IPS-15b (cell line): Measurements from ENCODE around the gene BSCL2.
"Not testable (repeated sequence)": the region's sequence is repeated elsewhere in the genome, so short reads cannot be mapped to it uniquely, and the experiment has no call there.

Source experiments
- H3K27me3 ChIP-seq: one replicate; pipeline ENCODE4 v1.6.1; 2013; ENCODE audit warnings: low read length; ENCODE audit not compliant: control insufficient read depth, insufficient read depth
- H3K36me3 ChIP-seq: one replicate; pipeline ENCODE4 v1.6.1; 2013; ENCODE audit warnings: low read length; ENCODE audit not compliant: control insufficient read depth, insufficient read depth
- H3K4me1 ChIP-seq: one replicate; pipeline ENCODE4 v1.6.1; 2013; ENCODE audit warnings: mild to moderate bottlenecking, low read length; ENCODE audit not compliant: control insufficient read depth, insufficient read depth
- H3K4me3 ChIP-seq: one replicate; pipeline ENCODE4 v1.5.1; 2013; ENCODE audit warnings: low read depth, low read length
- H3K9ac ChIP-seq: one replicate; pipeline ENCODE4 v1.6.1; 2013; ENCODE audit warnings: low read depth, mild to moderate bottlenecking, low read length
- H3K9me3 ChIP-seq: one replicate; pipeline ENCODE4 v1.6.1; 2013; ENCODE audit warnings: mild to moderate bottlenecking, low read length; ENCODE audit not compliant: control insufficient read depth, insufficient read depth

The BSCL2 gene

DNA sequence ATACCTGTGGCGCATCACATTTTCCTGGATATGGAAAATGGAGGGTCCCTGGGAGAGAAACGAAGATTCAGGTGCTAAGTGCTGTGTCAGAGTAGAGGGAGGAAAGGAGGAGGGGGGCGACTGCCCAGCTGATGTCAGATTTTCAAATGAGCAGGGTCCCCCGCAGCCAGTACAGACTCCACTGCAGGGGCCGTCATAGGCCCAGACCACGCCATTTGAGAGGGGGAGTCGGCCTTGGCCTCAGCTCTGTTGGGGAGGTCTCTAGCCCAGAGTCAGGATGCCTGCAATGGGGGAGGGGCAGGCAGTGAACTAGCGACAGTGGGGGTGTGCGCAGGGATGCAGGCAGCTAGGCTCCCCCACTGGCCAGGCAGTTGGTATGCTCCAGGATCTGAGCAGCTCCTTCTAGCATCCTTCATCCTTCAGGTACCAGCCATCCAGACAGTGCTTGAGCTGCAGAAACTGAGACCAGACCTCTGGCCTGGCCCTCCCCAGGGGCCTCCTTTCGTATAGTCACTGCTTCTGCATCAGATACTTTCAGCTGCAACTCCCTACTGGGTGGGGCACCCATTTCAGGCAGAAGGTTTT is at the start of gene BSCL2, which contains the start of gene GNG3:
Gene BSCL2 (minus strand): TSS at position 148 of the 585 bp plus-strand sequence. CDS start 229 bp downstream, outside the sequence.
Gene GNG3 (plus strand): TSS at position 400 of the 585 bp plus-strand sequence. CDS start 620 bp downstream, outside the sequence.
- peaks cover 8% of the 10 kb centered on the region for H3K4me1 ChIP-seq
- H3K27me3 ChIP-seq, result no peaks in the 10 kb centered on the region
- no peaks in the 10 kb centered on the region for H3K9me3 ChIP-seq
- H3K36me3 ChIP-seq, result peaks cover 8% of the 10 kb centered on the region
- peak within 1 kb of the TSS; percentile 99 for H3K4me3 ChIP-seq
- H3K9ac ChIP-seq, result peak within 1 kb of the TSS; percentile 74

DNA sequence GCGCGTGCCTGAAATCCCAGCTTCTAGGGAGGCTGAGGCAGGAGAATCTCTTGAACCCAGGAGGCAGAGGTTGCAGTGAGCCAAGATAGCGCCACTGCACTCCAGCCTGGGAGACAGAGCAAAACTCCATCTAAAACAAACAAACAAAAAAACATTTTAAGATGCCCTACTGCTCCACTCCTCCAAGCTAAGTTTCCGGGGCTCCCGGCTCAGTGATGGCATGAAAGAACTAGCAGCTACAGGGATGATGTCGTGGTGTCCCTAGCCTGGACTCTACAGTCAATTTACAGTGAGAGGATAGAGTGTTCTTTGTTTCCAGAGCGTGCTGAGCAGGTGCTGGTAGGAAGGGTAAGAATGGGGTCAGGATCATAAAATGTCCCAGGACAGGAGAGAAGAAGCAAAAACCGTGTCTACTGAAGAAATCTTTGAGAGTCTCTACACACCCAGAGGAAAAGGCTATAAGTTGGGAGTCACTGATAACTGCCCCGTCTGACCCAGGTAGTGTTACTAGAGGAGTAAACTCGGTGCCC is 47.9 kb upstream of the BSCL2 start:
- Histone ChIP-seq H3K9me3 (no peaks in the 10 kb centered on the region), H3K4me3 (no peak overlapping the region), H3K36me3 (peaks cover 20% of the 10 kb centered on the region), H3K27me3 (no peaks in the 10 kb centered on the region), H3K9ac (no peak overlapping the region), H3K4me1 (peaks cover 5% of the 10 kb centered on the region)

DNA sequence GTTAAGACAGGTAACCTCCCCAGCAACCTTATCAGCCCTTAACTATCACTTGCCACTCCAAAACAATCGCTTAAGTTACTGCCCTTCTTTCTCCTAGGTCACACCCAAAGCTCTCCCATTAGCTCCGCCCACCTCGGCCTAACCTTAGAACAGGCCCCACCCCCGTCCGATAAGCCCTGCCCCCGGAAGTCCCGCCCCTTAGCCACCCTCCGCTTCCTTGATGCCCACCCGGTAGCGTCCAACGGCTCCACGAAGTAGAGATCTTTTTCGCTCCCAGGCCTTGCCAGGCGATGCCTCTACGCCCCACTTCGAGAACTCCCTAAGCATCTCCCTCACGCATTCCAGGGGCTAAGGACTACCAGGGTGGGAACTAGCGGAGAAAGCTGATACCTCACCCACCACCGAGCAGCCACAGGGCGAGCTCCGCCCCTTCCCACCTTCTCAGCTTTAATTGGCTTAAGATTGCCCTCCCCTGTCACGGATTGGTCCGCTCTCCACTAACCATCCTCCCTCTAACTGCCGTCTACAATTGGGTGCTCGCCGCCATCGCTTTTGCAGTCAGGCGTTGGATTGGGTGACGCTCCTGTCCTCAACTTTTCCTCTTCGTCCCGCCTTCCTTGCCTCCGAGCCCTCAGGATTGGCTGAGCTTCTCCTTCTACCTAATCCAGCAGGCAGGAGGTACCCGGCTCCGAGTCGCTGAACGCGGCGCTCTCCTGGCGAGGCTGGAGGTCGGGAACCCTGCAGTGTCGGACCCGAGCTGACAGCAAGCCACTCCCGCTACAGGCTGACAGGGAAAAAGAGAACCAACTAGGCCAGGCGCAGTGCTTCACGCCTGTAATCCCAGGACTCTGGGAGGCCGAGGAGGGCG is 46.7 kb upstream of the BSCL2 start, which contains the start of gene ZBTB3:
Gene ZBTB3 (minus strand): TSS at position 425 of the 868 bp plus-strand sequence. CDS start 496 bp downstream, outside the sequence.
- peaks cover 5% of the 10 kb centered on the region for H3K4me1 ChIP-seq
- H3K36me3 ChIP-seq, result peaks cover 22% of the 10 kb centered on the region
- no peaks in the 10 kb centered on the region for H3K9me3 ChIP-seq
- H3K9ac ChIP-seq, result peak within 1 kb of the TSS; percentile 74
- no peaks in the 10 kb centered on the region for H3K27me3 ChIP-seq
- peak within 1 kb of the TSS; percentile 96 for H3K4me3 ChIP-seq

DNA sequence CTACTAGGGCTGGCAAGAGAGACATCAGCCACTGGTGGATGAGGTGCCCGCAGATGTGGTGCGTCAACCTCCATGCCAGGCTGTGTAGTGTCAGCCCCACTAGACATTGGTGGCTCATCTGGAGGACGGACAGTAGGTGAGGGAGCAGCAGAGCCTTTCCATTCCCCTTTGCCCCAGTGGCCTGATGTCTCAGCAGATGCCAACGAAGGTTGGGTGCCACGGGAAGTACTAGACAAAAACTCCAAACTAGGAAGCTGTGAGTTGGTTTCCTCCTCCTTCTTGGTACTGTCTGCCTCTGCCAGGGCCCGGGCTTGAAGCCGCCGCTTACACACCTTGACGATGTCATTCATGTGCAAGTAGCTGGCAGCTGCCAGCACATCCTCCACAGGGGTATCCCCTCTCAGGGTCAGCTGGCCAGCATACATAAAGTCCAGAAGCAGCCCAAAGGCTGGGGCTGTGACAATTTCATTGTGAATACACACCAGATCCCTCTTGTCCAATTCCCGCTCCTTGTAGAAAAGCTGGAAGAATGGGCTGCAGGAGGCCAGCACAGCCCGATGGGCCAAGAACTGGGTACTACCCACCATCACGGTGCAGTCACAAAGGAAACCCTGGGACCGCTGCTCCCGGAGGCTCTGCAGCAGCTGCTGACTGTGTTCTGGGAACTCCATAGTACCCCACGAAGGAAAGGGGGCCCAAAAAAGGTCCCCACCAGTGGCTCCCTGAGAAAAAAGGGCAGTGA is 45.9 kb upstream of the BSCL2 start:
- Histone ChIP-seq H3K27me3 (no peaks in the 10 kb centered on the region), H3K4me1 (peaks cover 5% of the 10 kb centered on the region), H3K4me3 (peak overlapping the region; percentile 96), H3K9ac (peak overlapping the region; percentile 26), H3K36me3 (peaks cover 22% of the 10 kb centered on the region), H3K9me3 (no peaks in the 10 kb centered on the region)

DNA sequence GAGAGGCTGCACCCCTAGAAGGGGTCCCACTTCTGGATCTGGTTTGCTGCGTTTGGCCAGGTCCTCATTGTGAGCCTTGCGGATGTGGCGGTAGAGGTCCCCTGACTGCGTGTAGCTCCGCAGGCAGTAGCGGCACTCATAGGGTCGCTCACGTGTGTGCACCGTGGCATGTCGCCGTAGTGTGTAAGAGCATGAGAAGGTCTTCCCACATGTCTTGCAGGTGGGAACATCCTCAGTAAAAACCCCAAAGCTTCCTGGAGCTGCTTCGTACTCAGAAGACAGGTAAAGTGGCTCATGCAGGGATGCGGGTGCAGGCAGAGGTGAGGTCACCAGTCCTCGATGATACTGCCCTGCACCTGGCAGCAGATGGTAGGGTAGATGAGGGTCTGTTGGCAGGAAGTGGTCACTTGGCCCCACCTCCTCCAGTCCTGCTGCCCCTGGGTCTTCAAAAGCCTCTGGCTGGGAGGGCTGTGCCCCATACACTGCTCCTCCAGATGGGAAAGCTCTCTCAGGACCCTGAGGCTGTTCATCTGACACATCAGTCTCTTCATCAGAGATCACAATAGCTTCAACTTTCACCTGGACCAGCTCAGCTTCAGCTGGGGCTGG is 45.1 kb upstream of the BSCL2 start:
- Histone ChIP-seq H3K9ac (no peak overlapping the region), H3K4me3 (no peak overlapping the region), H3K36me3 (peaks cover 22% of the 10 kb centered on the region), H3K4me1 (peaks cover 5% of the 10 kb centered on the region), H3K9me3 (no peaks in the 10 kb centered on the region), H3K27me3 (no peaks in the 10 kb centered on the region)

DNA sequence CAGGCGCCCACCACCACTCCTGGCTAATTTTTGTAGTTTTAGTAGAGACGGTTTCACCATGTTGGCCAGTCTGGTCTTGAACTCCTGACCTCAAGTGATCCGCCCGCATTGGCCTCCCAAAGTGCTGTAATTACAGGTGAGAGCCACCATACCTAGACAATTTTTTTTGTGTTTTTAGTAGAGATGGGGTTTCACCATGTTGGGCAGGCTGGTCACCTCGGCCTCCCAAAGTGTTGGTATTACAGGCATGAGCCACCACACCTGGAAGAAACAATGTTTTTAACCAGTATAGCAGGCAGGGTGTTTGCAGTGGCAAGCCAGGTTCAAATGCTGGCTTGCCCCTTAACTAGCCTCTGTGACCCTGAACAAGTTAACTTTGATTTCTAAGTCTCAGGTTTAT is 42.7 kb upstream of the BSCL2 start:
- not testable (repeated sequence) for H3K4me3 ChIP-seq, H3K27me3 ChIP-seq, H3K9me3 ChIP-seq, H3K9ac ChIP-seq, H3K4me1 ChIP-seq
- H3K36me3 ChIP-seq, result peaks cover 22% of the 10 kb centered on the region

DNA sequence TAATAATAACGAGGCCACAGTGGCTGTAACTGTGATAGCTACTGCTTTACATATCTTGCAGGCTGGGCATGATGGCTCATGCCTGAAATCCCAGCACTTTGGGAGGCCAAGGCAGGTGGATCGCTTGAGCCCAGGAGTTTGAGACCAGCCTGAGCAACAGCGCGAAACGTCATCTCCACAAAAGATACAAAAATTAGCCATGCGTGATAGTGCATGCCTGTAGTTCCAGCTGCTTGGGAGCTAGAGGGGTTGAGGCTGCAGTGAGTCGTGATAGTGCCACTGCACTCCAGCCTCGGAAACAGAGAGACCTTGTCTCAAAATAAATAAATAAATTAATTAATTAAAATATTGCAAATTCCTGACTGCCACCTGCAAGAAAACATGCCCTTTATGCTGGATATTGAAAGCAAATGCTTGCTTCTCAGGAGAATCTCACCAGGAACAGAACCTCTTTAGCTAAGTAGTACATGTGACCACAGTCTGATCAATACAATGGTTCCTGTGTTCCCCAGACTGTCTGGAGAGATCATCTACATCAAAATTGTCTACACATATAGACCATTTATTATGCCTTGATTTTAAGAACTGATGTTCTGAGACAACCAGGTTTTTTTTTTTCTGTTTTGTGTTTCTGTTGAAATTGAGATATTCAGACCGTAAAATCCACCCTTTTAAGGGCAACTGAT is 40.4 kb upstream of the BSCL2 start:
- Histone ChIP-seq H3K9me3 (no peaks in the 10 kb centered on the region), H3K27me3 (no peaks in the 10 kb centered on the region), H3K36me3 (peaks cover 15% of the 10 kb centered on the region), H3K4me3 (no peak overlapping the region), H3K9ac (no peak overlapping the region), H3K4me1 (no peaks in the 10 kb centered on the region)

DNA sequence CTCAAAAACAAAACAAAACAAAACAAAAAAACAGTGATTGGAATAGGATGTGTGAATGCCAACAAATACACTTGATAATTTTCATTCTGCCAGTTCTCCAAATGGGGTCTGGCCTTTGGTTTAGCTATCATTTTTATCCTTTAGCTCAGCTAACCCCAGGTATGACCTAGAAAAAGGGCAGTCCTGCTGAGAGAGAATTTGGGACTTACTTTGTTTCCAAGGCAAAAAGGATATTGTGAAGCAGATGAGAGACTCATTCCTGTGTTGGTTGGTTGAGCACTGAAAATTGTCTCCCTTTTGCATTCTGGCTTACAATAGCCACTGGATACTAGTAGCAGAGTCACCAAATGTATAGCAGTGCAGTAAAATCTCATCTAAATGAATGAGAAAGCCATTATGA is 30.0 kb upstream of the BSCL2 start:
- peaks cover 16% of the 10 kb centered on the region for H3K36me3 ChIP-seq

DNA sequence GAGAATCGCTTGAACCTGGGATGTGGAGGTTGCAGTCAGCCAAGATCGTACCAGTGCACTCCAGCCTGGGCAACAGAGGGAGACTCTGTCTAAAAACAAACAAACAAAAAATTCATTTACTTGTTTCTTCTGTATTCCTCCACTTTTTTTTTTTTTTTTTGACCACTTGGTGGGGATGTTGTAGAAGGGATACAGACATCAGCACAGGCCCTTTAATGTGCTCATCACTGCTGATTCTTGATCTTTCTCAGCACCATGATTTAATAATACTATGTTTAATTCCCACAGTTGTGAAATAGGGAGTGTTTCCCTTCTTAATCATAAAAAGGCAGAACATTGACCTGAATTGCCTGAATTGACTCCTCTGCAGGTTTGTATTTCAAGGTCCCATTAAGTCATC is 25.6 kb upstream of the BSCL2 start:
- H3K9ac ChIP-seq, result no peak overlapping the region
- no peaks in the 10 kb centered on the region for H3K27me3 ChIP-seq
- H3K36me3 ChIP-seq, result peaks cover 3% of the 10 kb centered on the region
- H3K9me3 ChIP-seq, result no peaks in the 10 kb centered on the region
- H3K4me1 ChIP-seq, result no peaks in the 10 kb centered on the region
- no peak overlapping the region for H3K4me3 ChIP-seq

More for the DNA sequence above, 30.0 kb upstream of the BSCL2 start:
- no peaks in the 10 kb centered on the region for H3K27me3 ChIP-seq
- no peaks in the 10 kb centered on the region for H3K4me1 ChIP-seq
- H3K9me3 ChIP-seq, result no peaks in the 10 kb centered on the region
- H3K9ac ChIP-seq, result no peak overlapping the region
- H3K4me3 ChIP-seq, result no peak overlapping the region

DNA sequence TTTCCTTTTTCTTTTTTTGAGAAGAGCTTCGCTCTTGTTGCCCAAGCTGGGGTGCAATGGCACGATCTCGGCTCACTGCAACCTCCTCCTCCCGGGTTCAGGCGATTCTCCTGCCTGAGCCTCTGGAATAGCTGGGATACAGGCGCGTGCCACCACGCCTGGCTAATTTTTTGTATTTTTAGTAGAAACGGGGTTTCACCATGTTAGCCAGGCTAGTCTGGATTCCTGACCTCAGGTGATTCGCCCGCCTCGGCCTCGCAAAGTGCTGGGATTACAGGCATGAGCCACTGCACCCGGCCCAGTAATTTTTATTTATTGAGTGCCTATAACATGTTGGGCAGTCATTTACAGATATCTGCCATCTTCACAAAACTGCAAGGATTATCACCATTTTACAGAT is 22.9 kb upstream of the BSCL2 start:
- not testable (repeated sequence) for H3K4me1 ChIP-seq, H3K27me3 ChIP-seq, H3K4me3 ChIP-seq, H3K36me3 ChIP-seq, H3K9me3 ChIP-seq, H3K9ac ChIP-seq
